Activated T-cell treated with anti-CD3 and anti-CD28 coated beads, Interleukin-2, amount 50 U/mL, for 72 hours (primary cell): ENCODE results near the gene PDZD2. TPM values are rescaled to one million over a fixed set of nuclear protein-coding genes. Genes with fewer than 3 reads are reported as not detected.
"Not testable (repeated sequence)": the region's sequence is repeated elsewhere in the genome, so short reads cannot be mapped to it uniquely, and the experiment has no call there.

ENCODE experiments used
- ATAC-seq, 2 donors: fragments of 150-1000 bp; cut with Tn5 transposase; replicated peaks in 1 of 2; 2 replicates each; pipeline ENCODE4 v1.10.0; 2021; ENCODE audit warnings: moderate library complexity in 2 of 2, mild to moderate bottlenecking in 1 of 2
- DNase-seq, 2 donors: peaks; one replicate each; pipeline ENCODE4 v3.0.0; 2021 to 2022; ENCODE audit warnings: mixed read lengths in 1 of 2
- H3K27ac Mint-ChIP-seq: one replicate; pipeline ENCODE4 v1.8.0; 2022; ENCODE audit warnings: mild to moderate bottlenecking, moderate library complexity, mixed read lengths
- H3K27me3 Mint-ChIP-seq: one replicate; pipeline ENCODE4 v1.8.0; 2022; ENCODE audit warnings: low read depth, mixed read lengths
- H3K36me3 Mint-ChIP-seq, 2 donors: one replicate each; pipeline ENCODE4 v1.8.0; 2022; ENCODE audit warnings: mixed read lengths in 2 of 2, mild to moderate bottlenecking in 1 of 2; ENCODE audit not compliant: insufficient read depth in 2 of 2
- H3K4me1 Mint-ChIP-seq: one replicate; pipeline ENCODE4 v1.8.0; 2022; ENCODE audit warnings: low read depth, mixed read lengths
- H3K4me3 Mint-ChIP-seq, 2 donors: one replicate each; pipeline ENCODE4 v1.8.0; 2022; ENCODE audit warnings: mild to moderate bottlenecking in 2 of 2, mixed read lengths in 2 of 2, moderate library complexity in 2 of 2
- H3K9me3 Mint-ChIP-seq, 2 donors: one replicate each; pipeline ENCODE4 v1.8.0; 2022; ENCODE audit warnings: mixed read lengths in 2 of 2
- total RNA-seq, 2 donors: library from RNA; stranded (reverse); gene quantifications; one replicate each; pipeline ENCODE4 v1.2.3, GENCODE V29; 2022

PDZD2 gene
- total RNA-seq, 2 donors from 2014 or later, result 0.02 TPM; not detected in 1

DNA sequence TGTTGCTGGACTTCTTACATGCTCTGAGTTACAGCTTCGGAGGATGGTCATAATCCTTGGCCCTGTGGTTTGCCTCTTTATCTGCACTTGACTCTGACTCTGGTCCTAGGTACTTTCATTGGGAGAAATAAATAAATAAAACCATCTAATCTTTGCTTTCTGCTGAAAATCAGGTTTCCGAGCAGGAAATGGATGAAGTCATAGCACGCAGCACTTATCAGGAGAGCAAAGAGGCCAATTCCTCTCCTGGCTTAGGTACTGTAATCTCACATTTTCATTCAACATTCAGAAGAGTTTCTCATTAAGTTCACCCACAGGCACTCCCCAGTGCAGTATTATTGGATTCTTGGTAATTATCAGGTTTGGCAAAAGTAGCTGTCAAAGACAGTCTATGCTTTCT is 430.5 kb downstream of the PDZD2 start:
- Mint-ChIP-seq H3K27me3 (no peaks in the 10 kb centered on the region), H3K4me3 (no peak overlapping the region), H3K4me1 (no peaks in the 10 kb centered on the region), H3K9me3 (no peaks in the 10 kb centered on the region), H3K36me3 (no peaks in the 10 kb centered on the region), H3K27ac (no peak overlapping the region)
- no peak for DNase-seq
- ATAC-seq, result no peak

DNA sequence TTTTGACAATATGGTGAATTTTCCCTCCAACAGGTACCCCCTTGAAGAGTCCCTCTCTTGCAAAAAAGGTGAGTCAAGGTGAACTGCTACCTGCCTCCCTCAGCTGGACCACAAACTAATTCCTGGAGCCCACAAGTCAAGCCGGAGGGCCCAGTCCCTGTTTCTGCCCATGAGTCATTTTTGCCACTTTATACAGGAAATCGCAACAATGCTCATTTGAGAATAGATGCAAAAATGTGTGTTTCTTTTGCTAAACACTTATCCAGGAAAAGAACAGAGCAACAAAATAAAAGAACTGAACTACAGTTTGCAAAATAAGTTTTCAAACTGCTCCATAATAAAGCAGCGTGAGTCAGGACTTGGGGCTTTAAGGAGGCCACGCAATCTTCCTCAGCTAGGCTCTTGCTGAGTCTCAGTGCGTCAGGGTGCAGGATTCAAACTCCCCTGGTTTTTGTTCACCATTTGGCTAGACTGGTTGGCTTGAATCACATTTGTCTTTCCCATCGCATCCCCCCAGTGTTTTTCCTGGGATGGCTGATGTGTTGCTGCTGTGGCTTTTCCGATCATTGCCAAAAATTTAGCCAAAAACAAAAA is 432.5 kb downstream of the PDZD2 start:
- DNase-seq, result no peak
- Mint-ChIP-seq H3K36me3 (no peaks in the 10 kb centered on the region), H3K27ac (no peak overlapping the region), H3K27me3 (no peaks in the 10 kb centered on the region), H3K4me1 (no peaks in the 10 kb centered on the region), H3K4me3 (no peak overlapping the region), H3K9me3 (no peaks in the 10 kb centered on the region)
- ATAC-seq, result no peak

DNA sequence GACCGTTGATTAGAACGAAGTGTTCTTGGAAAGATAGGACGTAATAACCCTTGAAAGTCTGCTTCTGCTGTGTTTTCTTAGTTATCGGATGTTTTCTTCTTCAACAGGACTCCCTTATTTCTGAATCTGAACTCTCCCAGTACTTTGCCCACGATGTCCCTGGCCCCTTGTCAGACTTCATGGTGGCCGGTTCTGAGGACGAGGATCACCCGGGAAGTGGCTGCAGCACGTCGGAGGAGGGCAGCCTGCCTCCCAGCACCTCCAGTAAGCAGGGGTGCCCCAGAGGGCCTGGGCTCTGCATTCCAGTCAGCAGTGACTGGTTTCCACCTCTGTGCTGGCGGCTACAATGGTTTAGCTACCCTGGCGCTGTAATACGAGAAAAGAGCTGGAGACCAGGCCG is 433.1 kb downstream of the PDZD2 start:
- H3K36me3 Mint-ChIP-seq, result no peaks in the 10 kb centered on the region

DNA sequence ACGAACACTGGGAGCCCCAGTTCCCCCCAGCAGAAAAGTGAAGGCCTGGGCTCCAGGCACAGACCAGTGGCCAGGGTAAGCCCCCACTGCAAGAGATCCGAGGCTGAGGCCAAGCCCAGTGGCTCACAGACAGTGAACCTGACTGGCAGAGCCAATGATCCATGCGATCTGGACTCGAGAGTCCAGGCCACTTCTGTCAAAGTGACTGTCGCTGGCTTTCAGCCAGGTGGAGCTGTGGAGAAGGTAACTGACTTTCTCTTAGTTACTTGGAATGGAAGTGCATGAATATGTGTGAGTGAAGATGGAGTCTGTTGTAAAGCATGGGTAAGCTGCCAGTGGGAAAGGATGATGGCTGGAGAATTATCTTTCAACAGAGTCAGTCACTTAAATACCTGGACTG is 435.5 kb downstream of the PDZD2 start:
- Mint-ChIP-seq H3K27ac (no peak overlapping the region), H3K4me1 (peaks cover 4% of the 10 kb centered on the region), H3K27me3 (no peaks in the 10 kb centered on the region), H3K9me3 (no peaks in the 10 kb centered on the region), H3K36me3 (no peaks in the 10 kb centered on the region), H3K4me3 (no peak overlapping the region)
- DNase-seq (no peak), ATAC-seq (no peak)

More for the DNA sequence above, 433.1 kb downstream of the PDZD2 start:
- no peaks in the 10 kb centered on the region for H3K9me3 Mint-ChIP-seq
- H3K27me3 Mint-ChIP-seq, result no peaks in the 10 kb centered on the region
- DNase-seq (no peak), ATAC-seq (no peak)
- H3K27ac Mint-ChIP-seq, result no peak overlapping the region
- H3K4me1 Mint-ChIP-seq, result no peaks in the 10 kb centered on the region
- no peak overlapping the region for H3K4me3 Mint-ChIP-seq

DNA sequence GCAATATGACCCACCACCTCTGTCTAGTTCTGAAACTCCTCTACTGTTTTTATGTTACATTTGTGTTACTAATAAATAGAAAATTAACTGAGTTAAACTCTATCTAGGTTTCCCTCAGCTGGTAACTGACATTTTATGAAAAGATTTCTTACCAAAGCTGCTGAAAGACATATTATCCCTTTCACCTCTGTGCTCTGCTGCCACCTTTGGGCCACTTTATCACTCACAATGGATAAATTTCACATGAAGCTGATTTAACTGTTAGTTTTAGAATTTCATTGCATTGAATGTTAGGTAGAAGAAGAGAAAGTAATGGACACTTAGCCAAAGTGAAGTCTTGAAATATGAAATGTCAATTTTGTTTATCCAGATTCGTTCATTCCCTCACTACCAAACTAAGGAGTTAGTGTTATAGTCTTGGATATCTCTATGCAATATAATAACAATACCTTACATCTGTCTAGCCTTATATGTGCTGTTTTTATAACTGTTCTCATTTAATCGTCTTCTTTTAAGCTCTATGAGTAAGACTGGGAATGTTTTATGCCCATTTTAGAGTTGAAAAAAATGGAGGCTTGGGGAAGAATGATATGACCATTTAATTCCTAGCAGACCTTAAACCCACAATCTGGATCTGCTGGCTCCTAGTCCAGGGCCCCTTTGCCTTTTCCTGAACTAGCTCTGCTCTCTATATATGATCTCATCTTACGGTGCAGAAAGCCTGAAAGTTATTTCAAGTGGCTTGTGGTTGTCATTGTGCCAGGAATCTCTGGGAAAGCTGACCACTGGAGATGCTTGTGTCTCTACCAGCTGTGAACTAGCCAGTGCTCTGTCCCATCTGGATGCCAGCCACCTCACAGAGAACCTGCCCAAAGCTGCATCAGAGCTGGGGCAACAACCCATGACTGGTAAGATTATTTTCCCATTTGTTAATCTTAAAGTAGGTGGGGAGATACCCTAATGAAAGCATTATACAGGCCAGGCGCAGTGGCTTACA is 438.1 kb downstream of the PDZD2 start:
- H3K9me3 Mint-ChIP-seq, result no peaks in the 10 kb centered on the region
- no peaks in the 10 kb centered on the region for H3K27me3 Mint-ChIP-seq
- peaks cover 4% of the 10 kb centered on the region for H3K4me1 Mint-ChIP-seq
- no peaks in the 10 kb centered on the region for H3K36me3 Mint-ChIP-seq
- DNase-seq (peak; percentile 34 to 41), ATAC-seq (no peak)
- H3K27ac Mint-ChIP-seq, result peak overlapping the region; percentile 33
- H3K4me3 Mint-ChIP-seq, result no peak overlapping the region

- DNase-seq, H3K9me3 Mint-ChIP-seq, H3K27me3 Mint-ChIP-seq, H3K27ac Mint-ChIP-seq, H3K36me3 Mint-ChIP-seq, H3K4me3 Mint-ChIP-seq, ATAC-seq, H3K4me1 Mint-ChIP-seq: not testable (repeated sequence)
Observed at GRCh38 chr5:32078855-32079254, 439.9 kb downstream of the PDZD2 start.

DNA sequence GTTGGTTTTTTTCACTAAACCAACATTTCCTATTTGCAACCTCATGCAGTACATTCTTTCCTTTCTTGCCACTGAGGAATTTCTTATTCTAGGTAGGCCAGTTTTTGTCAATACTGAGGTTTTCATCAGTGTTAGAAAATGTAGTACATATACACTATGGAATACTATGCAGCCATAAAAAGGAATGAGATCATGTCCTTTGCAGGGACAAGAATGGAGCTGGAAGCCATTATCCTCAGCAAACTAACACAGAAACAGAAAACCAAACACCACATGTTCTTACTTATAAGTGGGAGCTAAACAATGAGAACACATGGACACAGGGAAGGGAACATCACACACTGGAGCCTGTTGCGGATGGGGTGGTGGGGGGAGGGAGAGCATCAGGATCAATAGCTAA is 441.6 kb downstream of the PDZD2 start:
- not testable (repeated sequence) for H3K4me3 Mint-ChIP-seq, H3K27me3 Mint-ChIP-seq, H3K27ac Mint-ChIP-seq, H3K9me3 Mint-ChIP-seq, DNase-seq, H3K4me1 Mint-ChIP-seq, H3K36me3 Mint-ChIP-seq, ATAC-seq

GRCh38 chr5:32082701-32083100 is 443.8 kb downstream of the PDZD2 start:
- Mint-ChIP-seq H3K36me3 (no peaks in the 10 kb centered on the region), H3K27ac (no peak overlapping the region), H3K4me3 (no peak overlapping the region), H3K9me3 (no peaks in the 10 kb centered on the region), H3K4me1 (peaks cover 4% of the 10 kb centered on the region), H3K27me3 (no peaks in the 10 kb centered on the region)
- ATAC-seq, result no peak
- DNase-seq, result no peak

DNA sequence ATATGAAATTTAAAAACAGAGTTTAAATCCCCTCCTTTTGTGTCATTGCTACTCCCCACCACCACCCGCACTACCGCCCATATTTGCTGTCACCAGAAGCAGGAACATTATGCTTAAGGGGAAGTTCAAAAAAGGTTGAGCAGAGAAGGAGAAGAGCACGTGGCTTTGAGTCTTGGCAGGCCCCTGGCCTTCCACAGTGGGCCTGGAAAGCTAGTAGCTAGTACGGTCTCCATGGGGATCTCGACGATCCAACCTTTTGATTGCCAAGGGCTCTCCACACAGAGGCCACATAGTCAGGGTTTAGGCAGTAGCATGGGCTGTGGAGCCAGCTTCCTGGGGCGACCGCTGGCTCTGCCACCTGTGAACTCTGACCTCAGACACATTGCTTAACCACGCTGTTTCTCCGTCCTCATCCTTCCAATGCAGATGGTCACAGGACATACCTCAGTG is 445.1 kb downstream of the PDZD2 start:
- ATAC-seq, result no peak
- no peak for DNase-seq
- no peaks in the 10 kb centered on the region for H3K9me3 Mint-ChIP-seq
- H3K4me3 Mint-ChIP-seq, result no peak overlapping the region
- no peaks in the 10 kb centered on the region for H3K4me1 Mint-ChIP-seq
- no peaks in the 10 kb centered on the region for H3K36me3 Mint-ChIP-seq
- no peak overlapping the region for H3K27ac Mint-ChIP-seq
- no peaks in the 10 kb centered on the region for H3K27me3 Mint-ChIP-seq

DNA sequence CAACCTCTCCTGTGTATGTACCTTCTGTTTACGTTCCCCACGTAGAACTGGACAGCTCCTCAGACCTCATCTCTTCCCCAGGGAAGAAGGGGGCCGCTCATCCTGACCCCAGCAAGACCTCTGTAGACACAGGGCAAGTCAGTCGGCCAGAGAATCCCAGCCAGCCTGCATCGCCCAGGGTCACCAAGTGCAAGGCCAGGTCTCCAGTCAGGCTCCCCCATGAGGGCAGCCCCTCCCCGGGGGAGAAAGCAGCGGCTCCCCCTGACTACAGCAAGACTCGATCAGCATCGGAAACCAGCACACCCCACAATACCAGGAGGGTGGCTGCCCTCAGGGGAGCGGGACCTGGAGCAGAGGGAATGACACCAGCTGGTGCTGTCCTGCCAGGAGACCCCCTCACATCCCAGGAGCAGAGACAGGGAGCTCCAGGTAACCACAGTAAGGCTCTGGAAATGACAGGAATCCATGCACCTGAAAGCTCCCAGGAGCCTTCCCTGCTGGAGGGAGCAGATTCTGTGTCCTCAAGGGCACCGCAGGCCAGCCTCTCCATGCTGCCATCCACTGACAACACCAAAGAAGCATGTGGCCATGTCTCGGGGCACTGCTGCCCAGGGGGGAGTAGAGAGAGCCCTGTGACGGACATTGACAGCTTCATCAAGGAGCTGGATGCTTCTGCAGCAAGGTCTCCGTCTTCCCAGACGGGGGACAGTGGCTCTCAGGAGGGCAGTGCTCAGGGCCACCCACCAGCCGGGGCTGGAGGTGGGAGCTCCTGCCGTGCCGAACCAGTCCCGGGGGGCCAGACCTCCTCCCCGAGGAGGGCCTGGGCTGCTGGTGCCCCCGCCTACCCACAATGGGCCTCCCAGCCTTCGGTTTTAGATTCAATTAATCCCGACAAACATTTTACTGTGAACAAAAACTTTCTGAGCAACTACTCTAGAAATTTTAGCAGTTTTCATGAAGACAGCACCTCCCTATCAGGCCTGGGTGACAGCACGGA is 448.5 kb downstream of the PDZD2 start:
- no peak for ATAC-seq
- no peaks in the 10 kb centered on the region for H3K4me1 Mint-ChIP-seq
- H3K9me3 Mint-ChIP-seq, result no peaks in the 10 kb centered on the region
- no peak overlapping the region for H3K27ac Mint-ChIP-seq
- no peaks in the 10 kb centered on the region for H3K27me3 Mint-ChIP-seq
- H3K36me3 Mint-ChIP-seq, result no peaks in the 10 kb centered on the region
- DNase-seq, result no peak
- no peak overlapping the region for H3K4me3 Mint-ChIP-seq

DNA sequence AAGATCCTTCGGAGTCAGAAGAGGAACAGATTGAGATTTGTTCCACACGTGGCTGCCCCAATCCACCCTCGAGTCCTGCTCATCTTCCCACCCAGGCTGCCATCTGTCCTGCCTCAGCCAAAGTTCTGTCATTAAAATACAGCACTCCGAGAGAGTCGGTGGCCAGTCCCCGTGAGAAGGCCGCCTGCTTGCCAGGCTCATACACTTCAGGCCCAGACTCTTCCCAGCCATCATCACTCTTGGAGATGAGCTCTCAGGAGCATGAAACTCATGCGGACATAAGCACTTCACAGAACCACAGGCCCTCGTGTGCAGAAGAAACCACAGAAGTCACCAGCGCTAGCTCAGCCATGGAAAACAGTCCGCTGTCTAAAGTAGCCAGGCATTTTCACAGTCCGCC is 449.3 kb downstream of the PDZD2 start:
- Mint-ChIP-seq H3K36me3 (no peaks in the 10 kb centered on the region), H3K9me3 (no peaks in the 10 kb centered on the region), H3K27me3 (no peaks in the 10 kb centered on the region), H3K4me3 (no peak overlapping the region), H3K4me1 (no peaks in the 10 kb centered on the region), H3K27ac (no peak overlapping the region)
- ATAC-seq (no peak), DNase-seq (no peak)

DNA sequence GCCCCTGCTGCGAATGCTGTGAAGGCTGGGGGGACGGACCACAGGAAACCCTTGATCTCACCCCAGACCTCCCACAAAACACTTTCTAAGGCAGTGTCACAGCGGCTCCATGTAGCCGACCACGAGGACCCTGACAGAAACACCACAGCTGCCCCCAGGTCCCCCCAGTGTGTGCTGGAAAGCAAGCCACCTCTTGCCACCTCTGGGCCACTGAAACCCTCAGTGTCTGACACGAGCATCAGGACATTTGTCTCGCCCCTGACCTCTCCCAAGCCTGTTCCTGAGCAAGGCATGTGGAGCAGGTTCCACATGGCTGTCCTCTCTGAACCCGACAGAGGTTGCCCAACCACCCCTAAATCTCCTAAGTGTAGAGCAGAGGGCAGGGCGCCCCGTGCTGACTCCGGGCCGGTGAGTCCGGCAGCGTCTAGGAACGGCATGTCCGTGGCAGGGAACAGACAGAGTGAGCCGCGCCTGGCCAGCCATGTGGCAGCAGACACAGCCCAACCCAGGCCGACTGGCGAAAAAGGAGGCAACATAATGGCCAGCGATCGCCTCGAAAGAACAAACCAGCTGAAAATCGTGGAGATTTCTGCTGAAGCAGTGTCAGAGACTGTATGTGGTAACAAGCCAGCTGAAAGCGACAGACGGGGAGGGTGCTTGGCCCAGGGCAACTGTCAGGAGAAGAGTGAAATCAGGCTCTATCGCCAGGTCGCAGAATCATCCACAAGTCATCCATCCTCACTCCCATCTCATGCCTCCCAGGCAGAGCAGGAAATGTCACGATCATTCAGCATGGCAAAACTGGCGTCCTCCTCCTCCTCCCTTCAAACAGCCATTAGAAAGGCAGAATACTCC is 450.4 kb downstream of the PDZD2 start:
- DNase-seq (no peak), ATAC-seq (no peak)
- Mint-ChIP-seq H3K27ac (no peak overlapping the region), H3K9me3 (no peaks in the 10 kb centered on the region), H3K4me3 (no peak overlapping the region), H3K4me1 (no peaks in the 10 kb centered on the region), H3K36me3 (no peaks in the 10 kb centered on the region), H3K27me3 (no peaks in the 10 kb centered on the region)
